NCI-H226 (cell line): Measurements from ENCODE around the gene MCM9.

ENCODE experiments used
- DNase-seq: peaks from one replicate; pipeline ENCODE4 v3.0.0-alpha.2; 2015

Gene MCM9

DNA sequence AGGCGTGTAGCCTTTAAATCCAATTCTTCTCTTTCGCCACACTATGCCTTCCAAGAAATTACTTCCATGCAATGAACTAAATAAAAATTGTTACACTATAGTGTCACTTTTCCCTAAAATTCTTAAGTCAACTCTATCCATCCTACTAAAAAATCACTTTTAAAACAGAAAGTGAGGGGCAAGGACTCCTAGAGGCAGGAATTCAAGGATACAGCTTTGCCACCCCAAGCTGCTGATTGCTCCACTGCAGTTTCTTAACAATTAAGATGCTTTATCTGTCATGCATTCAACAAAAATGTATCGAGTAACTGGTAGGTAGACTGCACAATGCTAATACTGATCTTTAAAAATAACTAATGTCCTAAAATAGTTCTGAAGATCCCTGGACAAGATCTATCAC is 4.3 kb downstream of the MCM9 start:
- no peak for DNase-seq

DNA sequence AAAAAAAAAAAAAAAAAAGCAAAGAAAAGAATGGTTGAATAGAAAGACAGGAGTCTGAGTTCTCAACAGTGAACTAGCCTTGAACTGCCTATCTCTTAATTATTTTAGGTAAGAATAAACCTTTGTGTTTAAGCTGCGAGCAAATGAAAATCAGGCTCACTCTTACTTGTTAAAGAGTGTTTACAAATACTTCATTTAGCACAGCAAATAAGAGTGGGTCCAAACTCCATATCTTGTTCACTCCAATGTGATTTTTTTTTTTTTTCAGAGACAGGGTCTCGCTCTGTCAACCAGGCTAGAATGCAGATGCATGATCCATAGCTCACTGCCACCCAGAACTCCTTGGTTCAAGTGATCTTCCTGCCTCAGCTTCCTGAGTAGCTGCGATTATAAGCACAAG is 11.9 kb downstream of the MCM9 start:
- DNase-seq: no peak

DNA sequence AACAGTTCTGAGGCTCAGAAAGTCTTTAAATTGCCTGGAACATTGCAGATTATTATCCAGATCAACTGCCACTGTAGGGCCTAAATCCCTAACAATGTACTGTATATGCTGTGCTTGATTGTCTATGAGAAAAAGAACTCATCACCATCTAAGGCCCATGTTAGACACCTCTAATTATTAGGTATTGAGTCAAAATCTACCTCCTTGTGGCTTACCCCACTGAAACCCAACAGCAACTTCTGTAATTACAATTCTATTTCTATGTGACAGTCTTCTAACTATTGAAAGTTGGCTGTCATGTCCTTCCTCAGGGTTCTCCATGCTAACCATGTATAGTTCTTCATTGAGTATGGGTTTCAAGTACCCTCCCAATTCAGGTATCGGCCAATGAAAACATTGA is 13.9 kb downstream of the MCM9 start:
- no peak for DNase-seq

DNA sequence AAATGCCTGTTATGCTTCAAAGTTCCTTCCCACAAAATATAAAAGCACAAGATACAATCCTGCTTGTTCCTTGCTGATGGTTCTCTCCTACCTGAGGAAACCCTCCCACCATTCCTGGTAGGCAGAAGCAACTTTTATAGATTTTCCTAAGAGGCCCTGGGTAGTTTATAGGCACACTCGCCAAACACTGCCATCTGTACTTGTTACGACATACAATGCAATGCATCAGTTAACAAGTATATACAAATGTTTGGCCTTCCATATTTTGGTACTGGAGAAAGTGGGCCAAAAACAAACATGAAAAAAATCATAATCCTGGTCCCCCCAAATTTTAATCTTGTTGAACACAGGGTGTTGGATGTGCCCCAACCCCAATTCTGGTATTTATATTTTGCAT is 16.6 kb downstream of the MCM9 start:
- DNase-seq: no peak

DNA sequence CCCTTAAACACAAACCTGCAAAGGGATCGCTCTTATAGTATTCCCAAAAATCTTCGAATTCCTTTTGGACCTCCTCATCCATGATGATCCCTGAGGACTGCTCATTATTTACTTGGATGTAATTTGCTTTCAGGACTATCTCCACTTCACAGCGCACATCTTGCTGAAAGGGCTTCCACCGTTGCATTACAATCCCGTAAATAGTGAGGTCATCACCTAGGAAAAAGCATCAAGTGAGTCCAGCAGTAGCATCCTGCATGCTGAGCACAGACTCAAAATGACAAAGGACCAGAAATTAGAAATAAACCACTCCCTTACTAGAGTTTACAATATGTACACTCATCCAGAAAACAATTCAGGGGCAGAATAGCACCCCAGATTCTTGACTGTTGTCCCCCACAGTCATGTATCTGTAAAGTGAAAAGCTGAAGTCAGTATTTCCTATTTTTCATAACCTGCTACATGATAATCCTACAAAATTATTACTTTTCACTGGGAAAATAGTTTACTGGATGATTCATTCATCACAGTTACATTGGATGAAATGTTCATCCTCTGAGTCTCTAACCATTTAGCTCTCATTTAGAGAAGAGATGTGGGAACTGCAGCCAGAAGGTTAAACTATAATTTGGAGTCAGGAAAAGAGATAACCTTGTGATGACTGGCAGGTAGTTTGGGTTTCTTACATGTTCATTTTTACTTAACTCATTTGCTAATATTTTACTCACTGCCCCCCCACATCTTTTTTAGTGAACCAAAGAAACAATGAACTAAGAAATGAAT is 17.2 kb downstream of the MCM9 start:
- no peak for DNase-seq

DNA sequence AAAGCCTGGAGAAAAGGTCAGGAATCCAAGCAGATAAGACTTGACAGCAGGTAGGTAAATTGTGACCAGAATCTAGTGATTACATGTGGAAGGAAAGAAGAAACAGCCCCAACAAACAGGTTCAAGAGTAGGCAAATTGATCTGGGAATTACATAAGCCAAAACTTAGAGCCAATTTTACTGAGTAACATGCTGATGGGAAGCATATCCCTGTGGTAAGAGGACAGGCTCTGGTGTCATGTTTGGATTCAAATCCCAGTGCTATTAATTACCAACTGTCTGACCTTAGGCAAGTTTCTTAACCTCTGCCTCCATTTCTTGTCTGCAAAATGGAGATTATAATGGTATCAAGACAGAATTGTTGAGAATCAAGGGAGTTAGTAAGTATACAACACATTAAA is 20.4 kb downstream of the MCM9 start:
- DNase-seq: no peak

DNA sequence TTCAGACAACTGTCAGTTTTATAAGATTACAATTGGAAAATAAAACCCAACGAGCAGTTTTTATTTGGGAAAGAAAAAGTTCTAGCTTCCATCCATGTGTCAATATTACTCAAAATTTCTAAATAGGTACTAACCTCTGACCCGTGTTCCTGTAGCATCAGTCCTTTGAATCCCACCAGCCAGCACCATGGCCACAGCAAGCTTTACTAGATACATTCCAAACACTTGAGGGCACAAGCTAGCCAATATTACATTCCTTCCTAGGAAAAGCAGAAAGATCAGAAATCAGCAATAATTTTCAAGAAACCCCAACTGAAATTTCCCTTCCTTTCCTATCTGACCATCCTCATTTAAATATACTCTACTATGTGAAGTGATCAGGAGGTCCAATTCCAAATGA is 21.8 kb downstream of the MCM9 start:
- no peak for DNase-seq

DNA sequence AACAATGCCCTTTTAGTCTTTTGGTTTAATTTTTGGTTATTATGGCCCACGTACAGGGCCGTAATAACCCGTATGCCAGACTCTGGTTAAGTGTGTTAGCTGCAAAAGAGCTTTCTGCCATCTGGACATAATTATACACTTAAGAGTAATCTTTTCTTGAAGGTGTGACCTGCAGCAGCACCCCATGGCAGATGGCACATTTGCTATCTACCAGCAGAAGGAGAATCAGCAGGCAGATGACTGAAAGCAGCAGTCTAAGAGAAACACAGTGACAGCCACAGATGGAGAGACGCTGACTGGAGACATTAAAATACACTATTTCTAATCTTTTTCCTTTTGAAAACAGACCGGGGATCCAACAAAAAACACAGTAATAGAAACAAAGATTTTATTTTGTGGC is 22.3 kb downstream of the MCM9 start:
- DNase-seq: no peak

DNA sequence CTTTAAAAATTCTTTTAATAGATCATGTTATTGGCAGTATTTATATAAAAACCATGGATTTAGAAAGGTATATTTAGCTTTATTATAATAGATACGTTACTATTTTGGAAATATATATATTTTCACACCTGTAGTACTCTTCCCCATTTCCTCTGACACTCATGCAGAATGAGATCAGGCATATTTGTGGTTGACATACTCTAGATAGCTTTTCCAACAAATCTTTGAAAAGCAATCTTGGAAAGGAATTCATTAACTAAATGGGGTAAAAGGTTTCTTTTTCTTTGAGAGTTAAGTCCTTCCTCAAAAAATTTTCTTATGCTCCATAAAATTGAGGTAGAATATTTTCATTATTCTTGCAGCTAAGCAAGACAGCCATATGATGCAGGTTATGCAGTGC is 26.5 kb downstream of the MCM9 start:
- DNase-seq: peak; percentile 33

DNA sequence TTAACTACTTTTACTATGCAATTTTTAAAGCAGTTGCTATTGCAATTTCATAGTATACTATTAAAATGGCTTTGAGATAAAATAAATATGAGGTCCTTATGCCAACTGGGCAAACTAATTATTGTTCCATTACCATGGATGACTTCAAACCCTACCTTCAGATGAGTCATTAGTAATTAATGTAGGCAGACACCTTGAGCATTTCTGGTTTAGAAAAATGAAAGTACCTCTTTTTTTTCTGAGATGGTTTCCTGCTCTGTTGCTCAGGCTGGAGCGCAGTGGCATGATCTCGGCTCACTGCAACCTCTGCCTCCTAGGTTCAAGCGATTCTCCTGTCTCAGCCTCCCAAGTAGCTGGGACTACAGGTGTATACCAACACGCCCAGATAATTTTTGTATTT is 29.1 kb downstream of the MCM9 start:
- no peak for DNase-seq

DNA sequence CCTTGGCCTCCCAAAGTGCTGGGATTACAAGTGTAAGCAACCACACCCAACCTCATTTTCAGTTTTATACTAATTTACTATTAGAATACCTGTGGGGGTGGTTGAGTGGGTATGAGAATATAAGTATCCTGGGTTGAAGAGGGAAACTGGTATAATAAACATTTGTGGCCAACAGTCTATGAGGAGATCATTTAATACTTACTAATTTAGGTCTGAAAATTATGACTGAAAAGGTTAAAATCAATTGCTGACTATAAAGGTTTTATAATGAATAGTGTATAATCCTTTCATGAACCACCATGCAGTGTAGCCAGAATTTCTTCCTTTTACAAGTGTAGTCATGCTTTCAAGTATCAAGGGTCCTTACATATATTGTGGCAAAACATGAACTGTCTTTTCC is 29.9 kb downstream of the MCM9 start:
- DNase-seq: no peak

DNA sequence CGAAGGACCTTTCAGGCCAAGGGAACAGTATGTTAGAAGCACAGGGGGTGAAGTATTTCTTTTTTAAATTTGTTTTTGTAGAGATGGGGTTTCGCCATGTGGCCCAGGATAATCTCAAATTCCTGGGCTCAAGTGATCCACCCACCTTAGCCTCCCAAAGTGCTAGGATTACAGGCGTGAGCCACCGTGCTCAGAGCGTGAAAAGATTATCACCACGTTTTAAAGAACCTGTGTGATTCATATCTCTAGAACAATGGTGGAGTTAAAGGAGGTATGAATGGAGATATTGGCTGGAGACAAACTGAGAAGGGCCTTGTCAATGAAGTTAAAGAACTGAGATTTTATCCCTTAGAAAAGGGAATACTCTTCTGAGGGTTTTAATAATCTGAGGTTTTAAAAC is 31.3 kb downstream of the MCM9 start:
- DNase-seq: no peak

DNA sequence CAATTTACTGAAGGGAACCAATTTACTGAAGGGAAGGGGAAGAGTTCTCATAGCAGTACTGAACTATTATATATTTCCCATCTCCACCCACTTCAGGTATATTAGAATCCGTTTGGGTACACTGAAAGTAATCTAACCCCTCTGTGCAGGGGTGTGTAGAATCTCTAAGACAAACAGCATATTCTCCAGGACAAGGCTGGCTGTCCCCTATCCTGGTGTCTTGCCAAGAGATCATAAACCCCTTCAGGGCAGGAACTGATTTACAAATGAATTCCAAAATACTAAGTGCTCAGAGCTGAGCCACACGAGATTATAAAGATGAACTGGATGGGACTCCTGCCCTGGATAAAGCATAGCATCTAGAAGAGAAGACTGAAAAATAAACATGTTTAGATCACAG is 31.8 kb downstream of the MCM9 start:
- no peak for DNase-seq

DNA sequence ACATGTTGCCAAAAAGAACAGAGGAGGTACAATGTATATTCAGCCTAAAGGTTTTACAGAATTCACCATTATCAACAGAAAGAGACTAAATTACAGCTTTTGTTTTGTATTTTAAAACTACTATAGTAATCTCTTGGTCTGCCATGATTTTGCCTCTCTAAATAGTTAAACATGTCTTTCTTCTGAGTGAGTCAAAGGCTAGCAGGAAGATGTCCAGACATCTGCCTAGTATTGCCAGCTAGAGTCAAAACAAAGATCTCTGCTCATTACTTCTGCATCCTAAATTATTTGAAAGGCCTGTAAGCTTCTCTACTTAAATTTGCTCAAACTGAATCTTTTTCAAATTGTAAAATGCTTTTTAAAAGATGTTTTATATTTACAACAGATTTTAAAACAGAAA is 32.2 kb downstream of the MCM9 start:
- DNase-seq: no peak

DNA sequence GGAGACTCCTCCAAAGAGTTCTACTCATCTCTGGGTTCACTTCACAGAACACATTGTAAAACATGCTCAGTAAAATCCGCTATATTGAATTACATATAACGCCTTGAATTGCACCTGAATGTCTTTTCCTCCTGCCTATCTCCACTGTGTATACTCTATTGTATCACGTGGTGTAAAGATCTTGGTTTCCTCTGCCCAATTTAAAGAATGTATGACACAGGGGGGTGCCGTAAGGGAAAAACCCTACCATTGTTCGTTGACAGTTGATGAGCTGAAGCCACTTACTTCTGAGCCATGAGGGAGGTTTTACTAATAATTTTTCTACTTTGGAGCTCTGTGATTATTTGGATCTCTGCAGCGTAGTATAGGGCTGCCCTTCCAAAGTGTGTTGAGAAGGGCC is 35.0 kb downstream of the MCM9 start:
- DNase-seq: no peak

DNA sequence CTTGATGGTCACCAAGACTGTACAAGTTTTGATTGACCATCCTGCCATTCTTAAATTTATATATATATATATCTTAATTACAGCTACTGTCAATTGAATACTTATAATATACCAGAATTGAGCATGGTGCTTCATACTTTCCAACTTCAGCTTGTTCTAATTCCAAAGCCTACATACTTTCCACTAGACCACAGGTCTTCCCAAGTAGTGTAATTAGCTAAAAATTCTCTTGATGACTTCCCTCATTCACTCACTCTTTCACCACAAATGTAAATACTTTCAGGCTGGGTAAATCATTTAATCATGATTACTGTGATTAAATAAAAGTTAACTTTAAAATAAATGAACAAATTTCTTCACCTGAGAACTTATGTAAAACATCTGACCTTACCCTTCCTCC is 37.6 kb downstream of the MCM9 start:
- no peak for DNase-seq

DNA sequence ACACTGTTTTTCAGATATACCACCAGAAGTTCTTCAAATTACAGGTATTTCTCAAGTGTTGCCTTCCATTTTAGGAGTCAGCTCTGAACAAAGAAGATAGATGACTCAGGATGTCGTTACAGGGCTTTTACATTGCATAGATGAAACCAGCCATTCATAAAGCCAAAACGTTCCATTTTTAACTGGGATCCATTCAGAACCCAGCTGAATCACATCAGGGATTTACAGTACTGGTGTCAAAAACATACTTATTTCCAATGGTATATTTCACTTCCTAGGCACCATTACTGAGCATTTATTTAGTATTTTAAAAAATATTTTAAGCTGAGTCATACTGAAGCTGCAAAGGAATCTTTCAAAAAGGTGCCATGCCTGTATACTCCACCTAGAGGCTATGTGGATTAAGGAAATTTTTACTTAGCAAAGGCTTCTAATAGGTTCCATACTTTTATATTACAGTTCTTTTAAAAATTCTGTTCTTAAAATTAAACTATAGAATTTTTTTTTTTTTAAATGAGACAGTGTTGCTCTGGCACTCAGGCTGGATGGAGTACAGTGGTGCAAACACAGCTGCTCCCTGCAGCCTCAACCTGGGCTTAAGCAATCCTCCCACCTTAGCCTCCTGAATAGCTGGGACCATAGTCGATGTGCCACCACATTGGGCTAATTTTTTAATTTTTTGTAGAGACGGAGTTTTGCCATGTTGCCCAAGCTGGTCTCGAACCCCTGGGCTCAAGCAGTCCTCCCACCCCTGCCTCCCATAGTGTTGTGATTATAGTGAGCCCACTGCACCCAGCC is 38.4 kb downstream of the MCM9 start:
- peak; percentile 42 for DNase-seq

DNA sequence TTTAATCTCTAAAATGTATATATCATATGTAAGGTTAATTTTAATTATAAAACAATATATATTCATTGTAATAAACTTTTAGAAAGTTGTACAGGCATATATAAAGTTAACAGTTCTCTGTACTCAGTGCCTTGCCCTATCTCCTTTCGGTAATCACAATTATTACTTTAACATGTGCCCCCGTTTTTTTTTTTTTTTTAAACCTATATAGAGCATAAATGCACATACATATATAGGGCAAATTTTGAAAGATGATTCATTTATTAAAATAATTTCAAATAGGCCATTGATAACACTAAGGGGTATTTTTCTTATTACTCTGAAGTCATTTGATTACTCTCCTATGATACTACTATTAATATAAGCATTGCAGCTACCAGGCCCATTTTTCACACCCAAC is 39.1 kb downstream of the MCM9 start:
- no peak for DNase-seq

DNA sequence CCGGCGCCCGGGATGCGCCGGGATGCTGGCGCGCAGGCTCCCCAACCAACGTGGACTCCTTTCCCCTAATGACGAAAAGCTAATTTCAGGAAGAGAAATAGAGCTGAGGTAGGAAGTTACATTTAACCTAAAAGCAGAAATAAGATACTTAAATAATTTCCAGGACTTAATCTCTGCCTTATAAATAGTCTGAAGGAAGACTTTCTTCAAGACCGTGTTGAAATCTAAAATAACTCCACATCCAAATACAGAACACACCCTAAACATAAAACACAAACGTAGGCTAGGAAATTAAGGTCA is 39.7 kb downstream of the MCM9 start:
- DNase-seq: no peak

DNA sequence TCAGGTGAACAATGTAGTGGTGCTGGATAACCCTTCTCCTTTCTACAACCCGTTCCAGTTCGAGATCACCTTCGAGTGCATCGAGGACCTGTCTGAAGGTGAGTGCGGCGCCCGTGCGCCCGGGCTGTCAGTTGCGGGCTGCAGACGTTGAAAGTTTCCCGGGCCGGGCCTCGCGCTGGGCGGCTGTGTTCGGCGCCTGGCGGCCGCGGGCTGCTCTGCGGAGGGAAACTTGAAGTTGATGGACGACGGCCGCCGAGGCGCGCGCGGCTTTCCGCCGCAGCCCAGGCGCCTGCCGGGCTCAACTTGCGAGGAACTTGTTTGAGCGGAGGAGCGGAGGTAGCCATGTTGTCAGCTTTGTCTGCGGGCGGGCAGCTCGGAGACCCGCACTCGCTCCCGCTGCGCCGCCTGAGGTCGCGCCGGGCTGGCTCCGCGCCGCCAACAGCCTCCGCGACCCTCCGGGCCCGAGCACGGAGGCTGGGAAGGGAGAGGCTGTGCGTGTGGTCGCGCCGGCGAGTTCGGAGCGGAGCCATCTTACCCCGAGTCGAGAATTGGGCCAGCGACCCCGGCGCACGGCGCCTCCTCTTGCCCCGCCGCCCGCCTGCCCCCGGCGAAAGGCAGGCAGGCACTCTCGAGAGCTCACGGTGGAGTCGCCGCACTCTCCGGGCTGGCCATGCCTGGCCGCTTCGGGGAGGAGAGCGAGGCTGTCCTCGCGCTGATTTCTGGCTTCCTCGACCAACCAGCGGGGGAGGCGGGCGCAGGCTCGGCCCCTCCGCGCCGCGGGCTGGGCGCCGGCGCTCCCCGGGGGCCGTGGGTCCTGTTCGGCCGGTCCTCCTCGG is 40.3 kb downstream of the MCM9 start:
- peak; percentile 52 for DNase-seq

DNA sequence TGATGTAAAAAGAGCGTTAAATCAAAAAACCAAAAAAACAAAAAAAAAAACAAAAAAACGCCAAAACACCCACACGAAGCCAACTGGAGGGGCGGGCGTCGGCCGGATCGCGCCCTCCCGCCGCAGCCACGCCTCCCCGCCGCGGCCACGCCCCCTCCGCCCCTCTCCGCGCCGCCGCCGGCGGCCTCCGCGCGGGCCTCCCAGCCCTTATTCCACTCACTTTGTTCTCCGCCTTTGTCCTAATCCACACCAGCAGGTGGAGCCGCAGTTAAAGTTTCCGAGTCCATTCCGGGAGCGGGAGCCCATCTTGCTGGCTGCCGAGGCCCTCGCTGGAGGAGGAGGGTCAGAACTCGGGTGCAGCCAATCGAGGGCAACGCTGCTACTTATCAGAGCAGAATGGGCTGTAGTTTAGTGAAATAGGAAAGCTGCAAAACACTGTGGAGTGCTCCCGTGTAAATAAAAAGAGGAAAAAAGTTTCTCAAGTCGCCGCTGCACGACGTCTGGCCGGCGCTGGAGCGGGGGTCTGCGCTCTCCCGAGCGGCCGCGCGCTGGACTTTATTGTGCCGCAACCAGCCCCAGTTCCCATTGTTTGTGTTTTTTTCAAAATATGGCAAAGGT is 41.0 kb downstream of the MCM9 start, which contains the start of gene ASF1A:
Gene ASF1A, plus strand, starts transcription at position 346 of the 618 bp plus-strand sequence. Its CDS starts 262 bp downstream, at position 608.
- peak; percentile 98 for DNase-seq

DNA sequence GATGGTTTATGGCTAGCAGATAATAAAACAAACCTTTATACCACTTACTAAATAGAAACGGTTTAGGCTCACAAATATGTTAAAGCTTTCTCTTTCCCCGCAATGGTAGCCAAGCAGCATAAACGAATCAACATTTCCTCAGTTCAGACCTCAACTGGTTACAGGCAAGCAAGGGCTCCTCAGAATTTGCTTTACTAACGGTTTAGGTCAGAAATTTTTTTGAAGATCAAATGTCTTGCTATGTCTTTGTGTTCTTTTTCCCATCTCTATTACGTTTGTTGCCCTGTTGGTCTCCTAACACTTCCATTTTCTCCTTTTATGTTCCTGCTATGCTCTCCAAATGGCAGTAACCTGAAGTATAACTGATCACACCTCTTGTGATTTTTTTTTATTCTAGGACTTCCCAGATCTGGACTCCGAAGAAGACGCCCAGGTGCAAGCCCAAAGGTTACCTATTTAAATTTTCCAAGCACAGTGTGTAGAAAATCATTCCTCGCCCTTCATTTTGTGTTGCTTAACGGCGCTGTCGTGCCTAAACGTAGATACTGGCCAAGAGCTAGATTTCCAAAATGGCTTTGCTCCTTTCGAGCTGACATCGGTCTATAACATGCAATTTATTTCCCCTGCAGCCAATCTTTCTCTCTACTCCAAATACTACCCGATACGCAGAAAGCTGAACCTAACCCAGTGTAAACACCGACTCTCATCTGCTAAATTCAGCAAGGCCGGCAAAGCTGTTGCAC is 41.7 kb downstream of the MCM9 start:
- peak; percentile 15 for DNase-seq
